Colon (tissue), 2 donors: ENCODE data around the gene EML3.
"Not testable (repeated sequence)": the region's sequence is repeated elsewhere in the genome, so short reads cannot be mapped to it uniquely, and the experiment has no call there.

Experiments
- FAIRE-seq: peaks from 2 replicates; lab custom pipeline; 2012; peaks lifted over from hg19 to GRCh38; lab: Jason Lieb, UNC
- donor health status: control.
- donor health status: control.

Gene EML3

GRCh38 chr11:62573006-62573591 is 39.5 kb downstream of the EML3 start:
- no peak for FAIRE-seq

GRCh38 chr11:62572431-62572830 is 40.1 kb downstream of the EML3 start:
- no peak for FAIRE-seq

- not testable (repeated sequence) for FAIRE-seq
Measured at GRCh38 chr11:62571493-62571892, 41.1 kb downstream of the EML3 start.

GRCh38 chr11:62570903-62571302 is 41.7 kb downstream of the EML3 start:
- FAIRE-seq, result not testable (repeated sequence)

GRCh38 chr11:62569611-62570010 is 43.0 kb downstream of the EML3 start:
- no peak for FAIRE-seq

- no peak for FAIRE-seq
Measured at GRCh38 chr11:62567018-62567633, 45.4 kb downstream of the EML3 start.

- FAIRE-seq, result no peak
Measured at GRCh38 chr11:62566247-62566646, 46.3 kb downstream of the EML3 start.

GRCh38 chr11:62565100-62565802 is 47.3 kb downstream of the EML3 start:
- FAIRE-seq, result no peak

- FAIRE-seq, result not testable (repeated sequence)
Measured at GRCh38 chr11:62561677-62562230, 50.8 kb downstream of the EML3 start.

- no peak for FAIRE-seq
Measured at GRCh38 chr11:62560566-62561103, 51.9 kb downstream of the EML3 start.

- FAIRE-seq, result not testable (repeated sequence)
Measured at GRCh38 chr11:62559626-62560025, 52.9 kb downstream of the EML3 start.

- FAIRE-seq, result no peak
Measured at GRCh38 chr11:62559204-62559603, 53.4 kb downstream of the EML3 start.

GRCh38 chr11:62558669-62559068 is 53.9 kb downstream of the EML3 start:
- no peak for FAIRE-seq

GRCh38 chr11:62556875-62557631 is 55.5 kb downstream of the EML3 start:
- FAIRE-seq, result no peak

GRCh38 chr11:62556108-62556874 is 56.3 kb downstream of the EML3 start:
- FAIRE-seq, result no peak

GRCh38 chr11:62555464-62556107 is 57.0 kb downstream of the EML3 start:
- FAIRE-seq, result no peak

GRCh38 chr11:62554387-62555167 is 58.0 kb downstream of the EML3 start:
- no peak for FAIRE-seq

- no peak for FAIRE-seq
Measured at GRCh38 chr11:62553839-62554361, 58.7 kb downstream of the EML3 start.

GRCh38 chr11:62553080-62553838 is 59.3 kb downstream of the EML3 start:
- no peak for FAIRE-seq
